GM23248 (cell line): ENCODE data around the gene PHLDA3.

Experiments
- EZH2 ChIP-seq: fragments of 200-600 bp; sonication (generic); IDR thresholded peaks from 2 replicates; pipeline ENCODE4 v1.6.1; 2018; ENCODE audit warnings: antibody characterized with exemption, mild to moderate bottlenecking; ENCODE audit not compliant: insufficient read depth, poor library complexity, severe bottlenecking
- EZH2phosphoT487 ChIP-seq: fragments of 200-600 bp; sonication (generic); IDR thresholded peaks from 2 replicates; pipeline ENCODE4 v1.6.1; 2018; ENCODE audit warnings: antibody characterized with exemption, moderate library complexity, mild to moderate bottlenecking, low read depth; ENCODE audit not compliant: insufficient read depth

DNA sequence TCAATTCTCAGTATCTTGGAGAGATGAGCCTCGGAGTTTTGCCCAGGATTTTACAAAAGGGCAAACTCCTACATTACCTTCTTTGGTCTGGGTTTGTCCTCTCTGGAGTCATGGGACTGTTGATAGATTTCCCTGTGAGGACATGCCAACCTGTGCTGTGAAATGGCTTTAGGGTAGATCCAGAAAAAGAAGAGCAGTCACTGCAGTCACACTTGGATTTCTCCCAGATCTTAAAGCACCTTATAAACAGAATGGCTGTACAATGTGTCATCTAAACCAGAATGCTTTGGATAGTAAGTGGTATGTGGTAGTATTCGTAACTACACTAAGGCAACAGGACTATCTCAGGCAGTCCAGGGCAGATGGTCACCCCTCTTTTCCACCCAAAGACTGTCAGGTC, 39.8 kb upstream of the PHLDA3 start:
- TF ChIP-seq EZH2 (no peak), EZH2phosphoT487 (no peak)
